ENCODE data around the gene SMS.
"Not testable (repeated sequence)": the region's sequence is repeated elsewhere in the genome, so short reads cannot be mapped to it uniquely, and the experiment has no call there.

Gene SMS

GRCh38 chrX:21947671-21948070 is 7.2 kb downstream of the SMS start:
- Histone ChIP-seq H3K4me2 (ENCODE audit: low read length) (no peak overlapping the region), H3F3A (ENCODE audit: insufficient read depth, low read length) (no peaks in the 10 kb centered on the region), H3K4me1 (ENCODE audit: insufficient read depth, low read length, severe bottlenecking) (peaks cover 10% of the 10 kb centered on the region), H3K79me2 (ENCODE audit: insufficient read depth, low read length) (peaks cover 55% of the 10 kb centered on the region), H3K36me3 (ENCODE audit: insufficient read depth, low read length) (0 out of 2 replicates have a peak, but pooled peaks cover 3% of the 10 kb centered on the region), H3K27ac (ENCODE audit: low read depth, low read length, poor library complexity, severe bottlenecking) (no peak overlapping the region), H2AFZ (ENCODE audit: low read length) (no peak overlapping the region), H3K9ac (ENCODE audit: low read length) (no peak overlapping the region), H3K9me2 (ENCODE audit: low read depth, low read length) (no peaks in the 10 kb centered on the region), H3K9me3 (ENCODE audit: low read length) (no peaks in the 10 kb centered on the region), H4K20me1 (ENCODE audit: insufficient read depth, low read length) (no peaks in the 10 kb centered on the region), H3K4me3 (ENCODE audit: low read depth, low read length, poor library complexity, severe bottlenecking) (no peak overlapping the region), H3K27me3 (ENCODE audit: insufficient read depth, low read length) (no peaks in the 10 kb centered on the region)
- no peak for TF ChIP-seq EZH2 (IDR thresholded peaks at IDR 0.05; ENCODE audit: borderline replicate concordance, low read length)
- TF ChIP-seq CTCF (IDR thresholded peaks at IDR 0.05; ENCODE audit: low read length), result no peak

- Histone ChIP-seq H3K27ac (ENCODE audit: low read depth, low read length, poor library complexity, severe bottlenecking) (no peak overlapping the region), H3K79me2 (ENCODE audit: insufficient read depth, low read length) (peaks cover 56% of the 10 kb centered on the region), H2AFZ (ENCODE audit: low read length) (no peak overlapping the region), H3F3A (ENCODE audit: insufficient read depth, low read length) (no peaks in the 10 kb centered on the region), H3K9me2 (ENCODE audit: low read depth, low read length) (no peaks in the 10 kb centered on the region), H3K4me2 (ENCODE audit: low read length) (no peak overlapping the region), H3K9me3 (ENCODE audit: low read length) (no peaks in the 10 kb centered on the region), H3K27me3 (ENCODE audit: insufficient read depth, low read length) (no peaks in the 10 kb centered on the region), H3K9ac (ENCODE audit: low read length) (no peak overlapping the region), H3K4me1 (ENCODE audit: insufficient read depth, low read length, severe bottlenecking) (no peaks in the 10 kb centered on the region), H3K36me3 (ENCODE audit: insufficient read depth, low read length) (no peaks in the 10 kb centered on the region), H4K20me1 (ENCODE audit: insufficient read depth, low read length) (no peaks in the 10 kb centered on the region), H3K4me3 (ENCODE audit: low read depth, low read length, poor library complexity, severe bottlenecking) (no peak overlapping the region)
- TF ChIP-seq EZH2 (IDR thresholded peaks at IDR 0.05; ENCODE audit: borderline replicate concordance, low read length) (no peak), CTCF (IDR thresholded peaks at IDR 0.05; ENCODE audit: low read length) (no peak)
These were observed 8.5 kb downstream of the SMS start for GRCh38 chrX:21948897-21949578.

- no peaks in the 10 kb centered on the region for H4K20me1 ChIP-seq (ENCODE audit: insufficient read depth, low read length)
- TF ChIP-seq EZH2 (IDR thresholded peaks at IDR 0.05; ENCODE audit: borderline replicate concordance, low read length), result no peak
- TF ChIP-seq CTCF (IDR thresholded peaks at IDR 0.05; ENCODE audit: low read length), result no peak
- H3K36me3 ChIP-seq (ENCODE audit: insufficient read depth, low read length), result no peaks in the 10 kb centered on the region
- no peak overlapping the region for H3K4me2 ChIP-seq (ENCODE audit: low read length)
- H3K9me3 ChIP-seq (ENCODE audit: low read length), result no peaks in the 10 kb centered on the region
- peaks cover 59% of the 10 kb centered on the region for H3K79me2 ChIP-seq (ENCODE audit: insufficient read depth, low read length)
- H2AFZ ChIP-seq (ENCODE audit: low read length), result no peak overlapping the region
- H3K9ac ChIP-seq (ENCODE audit: low read length), result no peak overlapping the region
- no peak overlapping the region for H3K27ac ChIP-seq (ENCODE audit: low read depth, low read length, poor library complexity, severe bottlenecking)
- H3K9me2 ChIP-seq (ENCODE audit: low read depth, low read length), result no peaks in the 10 kb centered on the region
- H3K4me1 ChIP-seq (ENCODE audit: insufficient read depth, low read length, severe bottlenecking), result peaks cover 5% of the 10 kb centered on the region
- no peaks in the 10 kb centered on the region for H3F3A ChIP-seq (ENCODE audit: insufficient read depth, low read length)
- no peak overlapping the region for H3K4me3 ChIP-seq (ENCODE audit: low read depth, low read length, poor library complexity, severe bottlenecking)
- no peaks in the 10 kb centered on the region for H3K27me3 ChIP-seq (ENCODE audit: insufficient read depth, low read length)
These were observed 9.2 kb downstream of the SMS start for GRCh38 chrX:21949689-21950088.

GRCh38 chrX:21950557-21950956 is 10.0 kb downstream of the SMS start:
- not testable (repeated sequence) for H3K27ac ChIP-seq (ENCODE audit: low read depth, low read length, poor library complexity, severe bottlenecking)

More at GRCh38 chrX:21950557-21950956, 10.0 kb downstream of the SMS start:
- H3K4me3 ChIP-seq (ENCODE audit: low read depth, low read length, poor library complexity, severe bottlenecking); H3K27me3 ChIP-seq (ENCODE audit: insufficient read depth, low read length); H3F3A ChIP-seq (ENCODE audit: insufficient read depth, low read length); H3K9me2 ChIP-seq (ENCODE audit: low read depth, low read length); H2AFZ ChIP-seq (ENCODE audit: low read length); H3K4me1 ChIP-seq (ENCODE audit: insufficient read depth, low read length, severe bottlenecking); H3K9ac ChIP-seq (ENCODE audit: low read length); H4K20me1 ChIP-seq (ENCODE audit: insufficient read depth, low read length); H3K9me3 ChIP-seq (ENCODE audit: low read length); H3K36me3 ChIP-seq (ENCODE audit: insufficient read depth, low read length); H3K4me2 ChIP-seq (ENCODE audit: low read length): not testable (repeated sequence)
- H3K79me2 ChIP-seq (ENCODE audit: insufficient read depth, low read length), result peaks cover 62% of the 10 kb centered on the region

Data from OCI-LY1 (cell line).